ENCODE data around the gene LYG2.
"Not testable (repeated sequence)": the region's sequence is repeated elsewhere in the genome, so short reads cannot be mapped to it uniquely, and the experiment has no call there.

LYG2 gene

GRCh38 chr2:99238599-99238998 lies 16.9 kb downstream of the LYG2 start:
- Histone ChIP-seq H3K23ac (ENCODE audit: low read length) (no peak overlapping the region), H3K4me3 (ENCODE audit: low read depth, low read length) (no peak overlapping the region), H3K4ac (ENCODE audit: low read depth, low read length) (no peak overlapping the region), H3K27me3 (ENCODE audit: insufficient read depth, low read length) (no peaks in the 10 kb centered on the region), H4K8ac (ENCODE audit: low read depth, low read length) (no peak overlapping the region), H3K79me2 (ENCODE audit: control insufficient read depth, insufficient read depth, low read length, poor library complexity) (no peaks in the 10 kb centered on the region), H3K4me1 (ENCODE audit: control insufficient read depth in 1 of 2, insufficient read depth in 2 of 2, low read length in 2 of 2) (no peaks in the 10 kb centered on the region), H2AFZ (ENCODE audit: insufficient read depth, low read length, poor library complexity) (no peak overlapping the region), H3K14ac (ENCODE audit: low read length) (no peak overlapping the region), H3K4me2 (ENCODE audit: low read length) (no peak overlapping the region), H3K36me3 (ENCODE audit: control insufficient read depth in 1 of 2, insufficient read depth in 2 of 2, low read length in 2 of 2) (no peaks in the 10 kb centered on the region), H2AK5ac (ENCODE audit: low read length) (no peak overlapping the region), H3K18ac (ENCODE audit: low read length) (no peak overlapping the region), H4K91ac (ENCODE audit: low read depth, low read length) (no peak overlapping the region), H3K79me1 (ENCODE audit: low read length) (no peaks in the 10 kb centered on the region), H2BK5ac (ENCODE audit: low read depth, low read length, poor library complexity) (no peak overlapping the region), H2BK120ac (ENCODE audit: insufficient read depth, low read length, poor library complexity) (no peak overlapping the region), H3K27ac (ENCODE audit: low read depth, low read length) (no peak overlapping the region), H2BK12ac (ENCODE audit: low read length) (no peak overlapping the region), H3K9me3 (ENCODE audit: insufficient read depth, low read depth, low read length) (no peaks in the 10 kb centered on the region), H3K9ac (ENCODE audit: low read length) (no peak overlapping the region), H4K12ac (ENCODE audit: low read depth, low read length) (no peak overlapping the region)
- no CpG with 5 or more reads among the region's 6 CpGs for WGBS (ENCODE audit: extremely low coverage, insufficient coverage, insufficient read length)
- no peak for DNase-seq

GRCh38 chr2:99233177-99233576 lies 22.3 kb downstream of the LYG2 start:
- H2BK120ac ChIP-seq (ENCODE audit: insufficient read depth, low read length, poor library complexity); H4K12ac ChIP-seq (ENCODE audit: low read depth, low read length); H3K36me3 ChIP-seq (ENCODE audit: control insufficient read depth in 1 of 2, insufficient read depth in 2 of 2, low read length in 2 of 2); H2BK5ac ChIP-seq (ENCODE audit: low read depth, low read length, poor library complexity); H3K18ac ChIP-seq (ENCODE audit: low read length); H3K4me2 ChIP-seq (ENCODE audit: low read length); H2AK5ac ChIP-seq (ENCODE audit: low read length); H3K4ac ChIP-seq (ENCODE audit: low read depth, low read length); H3K4me3 ChIP-seq (ENCODE audit: low read depth, low read length); H3K14ac ChIP-seq (ENCODE audit: low read length); H3K79me2 ChIP-seq (ENCODE audit: control insufficient read depth, insufficient read depth, low read length, poor library complexity); H3K23ac ChIP-seq (ENCODE audit: low read length); H3K27me3 ChIP-seq (ENCODE audit: insufficient read depth, low read length); H3K79me1 ChIP-seq (ENCODE audit: low read length); H3K4me1 ChIP-seq (ENCODE audit: control insufficient read depth in 1 of 2, insufficient read depth in 2 of 2, low read length in 2 of 2); H4K91ac ChIP-seq (ENCODE audit: low read depth, low read length); H2AFZ ChIP-seq (ENCODE audit: insufficient read depth, low read length, poor library complexity); H4K8ac ChIP-seq (ENCODE audit: low read depth, low read length); DNase-seq; H3K9ac ChIP-seq (ENCODE audit: low read length); H2BK12ac ChIP-seq (ENCODE audit: low read length); H3K27ac ChIP-seq (ENCODE audit: low read depth, low read length); H3K9me3 ChIP-seq (ENCODE audit: insufficient read depth, low read depth, low read length): not testable (repeated sequence)

GRCh38 chr2:99217929-99218501 lies 37.5 kb downstream of the LYG2 start:
- Histone ChIP-seq H3K4me3 (ENCODE audit: low read depth, low read length) (no peak overlapping the region), H2BK120ac (ENCODE audit: insufficient read depth, low read length, poor library complexity) (no peak overlapping the region), H4K8ac (ENCODE audit: low read depth, low read length) (no peak overlapping the region), H3K27ac (ENCODE audit: low read depth, low read length) (no peak overlapping the region), H3K36me3 (ENCODE audit: control insufficient read depth in 1 of 2, insufficient read depth in 2 of 2, low read length in 2 of 2) (no peaks in the 10 kb centered on the region), H3K9me3 (ENCODE audit: insufficient read depth, low read depth, low read length) (peaks cover 1% of the 10 kb centered on the region), H2AK5ac (ENCODE audit: low read length) (no peak overlapping the region), H3K4me1 (ENCODE audit: control insufficient read depth in 1 of 2, insufficient read depth in 2 of 2, low read length in 2 of 2) (no peaks in the 10 kb centered on the region), H3K9ac (ENCODE audit: low read length) (no peak overlapping the region), H3K79me2 (ENCODE audit: control insufficient read depth, insufficient read depth, low read length, poor library complexity) (no peaks in the 10 kb centered on the region), H2BK5ac (ENCODE audit: low read depth, low read length, poor library complexity) (no peak overlapping the region), H3K23ac (ENCODE audit: low read length) (no peak overlapping the region), H3K4ac (ENCODE audit: low read depth, low read length) (no peak overlapping the region), H3K14ac (ENCODE audit: low read length) (no peak overlapping the region), H3K79me1 (ENCODE audit: low read length) (no peaks in the 10 kb centered on the region), H2AFZ (ENCODE audit: insufficient read depth, low read length, poor library complexity) (no peak overlapping the region), H4K91ac (ENCODE audit: low read depth, low read length) (no peak overlapping the region), H3K27me3 (ENCODE audit: insufficient read depth, low read length) (no peaks in the 10 kb centered on the region), H3K4me2 (ENCODE audit: low read length) (no peak overlapping the region), H4K12ac (ENCODE audit: low read depth, low read length) (no peak overlapping the region), H2BK12ac (ENCODE audit: low read length) (no peak overlapping the region), H3K18ac (ENCODE audit: low read length) (no peak overlapping the region)
- no peak for DNase-seq
- WGBS (ENCODE audit: extremely low coverage, insufficient coverage, insufficient read length), result no CpG with 5 or more reads among the region's 4 CpGs

GRCh38 chr2:99216096-99216495 lies 39.4 kb downstream of the LYG2 start:
- Histone ChIP-seq H3K23ac (ENCODE audit: low read length) (no peak overlapping the region), H4K91ac (ENCODE audit: low read depth, low read length) (no peak overlapping the region), H2AFZ (ENCODE audit: insufficient read depth, low read length, poor library complexity) (no peak overlapping the region), H3K79me2 (ENCODE audit: control insufficient read depth, insufficient read depth, low read length, poor library complexity) (no peaks in the 10 kb centered on the region), H3K27ac (ENCODE audit: low read depth, low read length) (no peak overlapping the region), H3K9ac (ENCODE audit: low read length) (no peak overlapping the region), H4K12ac (ENCODE audit: low read depth, low read length) (no peak overlapping the region), H2BK5ac (ENCODE audit: low read depth, low read length, poor library complexity) (no peak overlapping the region), H3K4ac (ENCODE audit: low read depth, low read length) (no peak overlapping the region), H3K79me1 (ENCODE audit: low read length) (no peaks in the 10 kb centered on the region), H2BK120ac (ENCODE audit: insufficient read depth, low read length, poor library complexity) (no peak overlapping the region), H3K9me3 (ENCODE audit: insufficient read depth, low read depth, low read length) (peaks cover 3% of the 10 kb centered on the region), H3K4me3 (ENCODE audit: low read depth, low read length) (no peak overlapping the region), H3K4me2 (ENCODE audit: low read length) (no peak overlapping the region), H2BK12ac (ENCODE audit: low read length) (no peak overlapping the region), H3K27me3 (ENCODE audit: insufficient read depth, low read length) (no peaks in the 10 kb centered on the region), H3K18ac (ENCODE audit: low read length) (no peak overlapping the region), H3K14ac (ENCODE audit: low read length) (no peak overlapping the region), H4K8ac (ENCODE audit: low read depth, low read length) (no peak overlapping the region), H3K36me3 (ENCODE audit: control insufficient read depth in 1 of 2, insufficient read depth in 2 of 2, low read length in 2 of 2) (no peaks in the 10 kb centered on the region), H3K4me1 (ENCODE audit: control insufficient read depth in 1 of 2, insufficient read depth in 2 of 2, low read length in 2 of 2) (no peaks in the 10 kb centered on the region), H2AK5ac (ENCODE audit: low read length) (no peak overlapping the region)
- no peak for DNase-seq
- no CpG with 5 or more reads among the region's 2 CpGs for WGBS (ENCODE audit: extremely low coverage, insufficient coverage, insufficient read length)

All from trophoblast cell (in vitro differentiated cells and primary cell).